Gastrocnemius medialis (tissue), 4 donors: ENCODE data around the gene OPCML.

Source experiments
- POLR2A ChIP-seq, 2 donors: fragments of 450-650 bp; IDR thresholded peaks; one replicate each; pipeline ENCODE4 v1.6.1; 2017; ENCODE audit warnings: antibody characterized with exemption in 2 of 2, mild to moderate bottlenecking in 2 of 2, moderate library complexity in 2 of 2
- TF ChIP-seq, protein P1 (sequence below), 5 experiments: fragments of 450-650 bp in 3 of 5; fragments of 200-600 bp in 2 of 5; sonication (generic) in 2 of 5; IDR thresholded peaks in 4 of 5; conservative IDR thresholded peaks in 1 of 5; 1 replicate in 4 of 5; 2 replicates in 1 of 5; pipeline ENCODE4 v1.5.1; 2016 to 2019; ENCODE audit warnings: antibody characterized with exemption in 5 of 5, mild to moderate bottlenecking in 3 of 5, moderate library complexity in 3 of 5

GRCh38 chr11:133146697-133147306, 385.5 kb downstream of the OPCML start:
- TF ChIP-seq, protein P1, sequence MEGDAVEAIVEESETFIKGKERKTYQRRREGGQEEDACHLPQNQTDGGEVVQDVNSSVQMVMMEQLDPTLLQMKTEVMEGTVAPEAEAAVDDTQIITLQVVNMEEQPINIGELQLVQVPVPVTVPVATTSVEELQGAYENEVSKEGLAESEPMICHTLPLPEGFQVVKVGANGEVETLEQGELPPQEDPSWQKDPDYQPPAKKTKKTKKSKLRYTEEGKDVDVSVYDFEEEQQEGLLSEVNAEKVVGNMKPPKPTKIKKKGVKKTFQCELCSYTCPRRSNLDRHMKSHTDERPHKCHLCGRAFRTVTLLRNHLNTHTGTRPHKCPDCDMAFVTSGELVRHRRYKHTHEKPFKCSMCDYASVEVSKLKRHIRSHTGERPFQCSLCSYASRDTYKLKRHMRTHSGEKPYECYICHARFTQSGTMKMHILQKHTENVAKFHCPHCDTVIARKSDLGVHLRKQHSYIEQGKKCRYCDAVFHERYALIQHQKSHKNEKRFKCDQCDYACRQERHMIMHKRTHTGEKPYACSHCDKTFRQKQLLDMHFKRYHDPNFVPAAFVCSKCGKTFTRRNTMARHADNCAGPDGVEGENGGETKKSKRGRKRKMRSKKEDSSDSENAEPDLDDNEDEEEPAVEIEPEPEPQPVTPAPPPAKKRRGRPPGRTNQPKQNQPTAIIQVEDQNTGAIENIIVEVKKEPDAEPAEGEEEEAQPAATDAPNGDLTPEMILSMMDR (IDR thresholded peaks at IDR 0.05 in 4 of 5, conservative IDR thresholded peaks at IDR 0.05 in 1 of 5): no peak
- no peak for TF ChIP-seq POLR2A (IDR thresholded peaks at IDR 0.05)
